Activated T-helper 2 cell treated with anti-CD3 and anti-CD28 coated beads, Interferon-gamma antibody, Interleukin-2, Interleukin-4, amounts not matched to agents 10 μg/mL and 5 μg/mL and 100 μg/mL, durations not matched to agents 14 hours and 24 hours and 36 hours (primary cell): ENCODE measurements around the gene ST8SIA6. TPM values are rescaled to one million over a fixed set of nuclear protein-coding genes. Genes with fewer than 3 reads are reported as not detected.
"Not testable (repeated sequence)": the region's sequence is repeated elsewhere in the genome, so short reads cannot be mapped to it uniquely, and the experiment has no call there.

Experiments
- DNase-seq: peaks from one replicate; pipeline ENCODE4 v3.0.0; 2021; ENCODE audit warnings: low spot score
- H3K27ac Mint-ChIP-seq: one replicate; pipeline ENCODE4 v1.8.0; 2021; ENCODE audit warnings: mixed read lengths
- H3K27me3 Mint-ChIP-seq: one replicate; pipeline ENCODE4 v1.8.0; 2021; ENCODE audit warnings: low read depth, mixed read lengths
- H3K36me3 Mint-ChIP-seq: one replicate; pipeline ENCODE4 v1.8.0; 2021; ENCODE audit warnings: low read depth, mixed read lengths
- H3K4me1 Mint-ChIP-seq: one replicate; pipeline ENCODE4 v1.8.0; 2021; ENCODE audit warnings: low read depth, mixed read lengths
- H3K4me3 Mint-ChIP-seq: one replicate; pipeline ENCODE4 v1.8.0; 2021; ENCODE audit warnings: low read depth, mild to moderate bottlenecking, moderate library complexity, mixed read lengths
- H3K9me3 Mint-ChIP-seq: one replicate; pipeline ENCODE4 v1.8.0; 2021; ENCODE audit warnings: mixed read lengths
- intact Hi-C: fragments of 100-400 bp; cut with micrococcal nuclease; formaldehyde crosslinking; loops from one replicate; pipeline ENCODE4 v1.15.1; 2023
- total RNA-seq: library from RNA; stranded (reverse); gene quantifications from 2 replicates; pipeline ENCODE4 v1.2.3, GENCODE V29; 2022

Gene ST8SIA6
- total RNA-seq, 1 donor from 2014 or later: not detected

- no peaks in the 10 kb centered on the region for H3K36me3 Mint-ChIP-seq
- no peak for DNase-seq
- no peak overlapping the region for H3K27ac Mint-ChIP-seq
- H3K27me3 Mint-ChIP-seq: peaks cover 28% of the 10 kb centered on the region
- H3K4me3 Mint-ChIP-seq: no peak overlapping the region
- peaks cover 11% of the 10 kb centered on the region for H3K4me1 Mint-ChIP-seq
- H3K9me3 Mint-ChIP-seq: no peaks in the 10 kb centered on the region
- intact Hi-C loops: no loop called here
Measured at GRCh38 chr10:17414484-17414883, 39.9 kb downstream of the ST8SIA6 start.

- Mint-ChIP-seq H3K9me3 (no peaks in the 10 kb centered on the region), H3K4me3 (no peak overlapping the region), H3K4me1 (peaks cover 11% of the 10 kb centered on the region), H3K27ac (no peak overlapping the region), H3K36me3 (no peaks in the 10 kb centered on the region), H3K27me3 (peaks cover 28% of the 10 kb centered on the region)
- intact Hi-C loops: no loop called here
- no peak for DNase-seq
Measured at GRCh38 chr10:17413876-17414275, 40.5 kb downstream of the ST8SIA6 start.

GRCh38 chr10:17412323-17412722, 42.1 kb downstream of the ST8SIA6 start:
- no peaks in the 10 kb centered on the region for H3K9me3 Mint-ChIP-seq
- intact Hi-C loops: no loop called here
- H3K4me3 Mint-ChIP-seq: no peak overlapping the region
- H3K27ac Mint-ChIP-seq: no peak overlapping the region
- peaks cover 33% of the 10 kb centered on the region for H3K27me3 Mint-ChIP-seq
- H3K4me1 Mint-ChIP-seq: peaks cover 11% of the 10 kb centered on the region
- no peaks in the 10 kb centered on the region for H3K36me3 Mint-ChIP-seq
- no peak for DNase-seq

GRCh38 chr10:17410907-17411306, 43.5 kb downstream of the ST8SIA6 start:
- no peaks in the 10 kb centered on the region for H3K36me3 Mint-ChIP-seq
- no peak for DNase-seq
- intact Hi-C loops: no loop called here
- H3K27me3 Mint-ChIP-seq: peaks cover 28% of the 10 kb centered on the region
- H3K4me3 Mint-ChIP-seq: no peak overlapping the region
- H3K27ac Mint-ChIP-seq: no peak overlapping the region
- H3K4me1 Mint-ChIP-seq: peaks cover 11% of the 10 kb centered on the region
- no peaks in the 10 kb centered on the region for H3K9me3 Mint-ChIP-seq

GRCh38 chr10:17409170-17409733, 45.1 kb downstream of the ST8SIA6 start:
- H3K27me3 Mint-ChIP-seq: peaks cover 26% of the 10 kb centered on the region
- no peaks in the 10 kb centered on the region for H3K36me3 Mint-ChIP-seq
- no peak overlapping the region for H3K4me3 Mint-ChIP-seq
- H3K4me1 Mint-ChIP-seq: peaks cover 9% of the 10 kb centered on the region
- H3K27ac Mint-ChIP-seq: no peak overlapping the region
- intact Hi-C loops: loop anchor here (1.0 kb wide), 1 partner anchor 21 kb away; no protein-coding TSS in a partner anchor
- H3K9me3 Mint-ChIP-seq: no peaks in the 10 kb centered on the region
- DNase-seq: no peak

GRCh38 chr10:17407047-17407446, 47.3 kb downstream of the ST8SIA6 start:
- intact Hi-C loops: no loop called here
- H3K4me1 Mint-ChIP-seq: peaks cover 9% of the 10 kb centered on the region

GRCh38 chr10:17406036-17406834, 48.2 kb downstream of the ST8SIA6 start:
- Mint-ChIP-seq H3K4me1 (peaks cover 9% of the 10 kb centered on the region), H3K9me3 (no peaks in the 10 kb centered on the region), H3K36me3 (no peaks in the 10 kb centered on the region), H3K27ac (no peak overlapping the region), H3K4me3 (no peak overlapping the region), H3K27me3 (peaks cover 13% of the 10 kb centered on the region)
- DNase-seq: no peak
- intact Hi-C loops: no loop called here

More at GRCh38 chr10:17407047-17407446, 47.3 kb downstream of the ST8SIA6 start:
- no peaks in the 10 kb centered on the region for H3K9me3 Mint-ChIP-seq
- no peak for DNase-seq
- H3K27me3 Mint-ChIP-seq: peaks cover 20% of the 10 kb centered on the region
- H3K36me3 Mint-ChIP-seq: no peaks in the 10 kb centered on the region
- H3K27ac Mint-ChIP-seq: no peak overlapping the region
- no peak overlapping the region for H3K4me3 Mint-ChIP-seq

GRCh38 chr10:17403161-17403560, 51.2 kb downstream of the ST8SIA6 start:
- Mint-ChIP-seq H3K4me3 (no peak overlapping the region), H3K27ac (no peak overlapping the region), H3K27me3 (peaks cover 13% of the 10 kb centered on the region), H3K36me3 (no peaks in the 10 kb centered on the region), H3K9me3 (no peaks in the 10 kb centered on the region), H3K4me1 (no peaks in the 10 kb centered on the region)
- no peak for DNase-seq
- intact Hi-C loops: no loop called here

GRCh38 chr10:17402040-17402439, 52.4 kb downstream of the ST8SIA6 start:
- intact Hi-C loops, H3K4me3 Mint-ChIP-seq, H3K4me1 Mint-ChIP-seq, DNase-seq, H3K9me3 Mint-ChIP-seq, H3K27ac Mint-ChIP-seq, H3K27me3 Mint-ChIP-seq, H3K36me3 Mint-ChIP-seq: not testable (repeated sequence)

GRCh38 chr10:17396004-17396403, 58.4 kb downstream of the ST8SIA6 start:
- intact Hi-C loops: no loop called here
- H3K27ac Mint-ChIP-seq: no peak overlapping the region
- no peaks in the 10 kb centered on the region for H3K9me3 Mint-ChIP-seq
- H3K4me1 Mint-ChIP-seq: no peaks in the 10 kb centered on the region
- no peaks in the 10 kb centered on the region for H3K36me3 Mint-ChIP-seq
- no peak overlapping the region for H3K4me3 Mint-ChIP-seq
- no peak for DNase-seq
- peaks cover 5% of the 10 kb centered on the region for H3K27me3 Mint-ChIP-seq

- no peak overlapping the region for H3K27ac Mint-ChIP-seq
- intact Hi-C loops: no loop called here
- no peak overlapping the region for H3K4me3 Mint-ChIP-seq
- no peaks in the 10 kb centered on the region for H3K4me1 Mint-ChIP-seq
- no peaks in the 10 kb centered on the region for H3K9me3 Mint-ChIP-seq
- peaks cover 5% of the 10 kb centered on the region for H3K27me3 Mint-ChIP-seq
- H3K36me3 Mint-ChIP-seq: no peaks in the 10 kb centered on the region
- DNase-seq: no peak
Measured at GRCh38 chr10:17394854-17395253, 59.5 kb downstream of the ST8SIA6 start.

GRCh38 chr10:17387861-17388503, 66.4 kb downstream of the ST8SIA6 start:
- Mint-ChIP-seq H3K27ac (no peak overlapping the region), H3K27me3 (no peaks in the 10 kb centered on the region), H3K9me3 (no peaks in the 10 kb centered on the region), H3K36me3 (no peaks in the 10 kb centered on the region), H3K4me1 (no peaks in the 10 kb centered on the region), H3K4me3 (no peak overlapping the region)
- intact Hi-C loops: no loop called here
- DNase-seq: no peak

- no peaks in the 10 kb centered on the region for H3K27me3 Mint-ChIP-seq
- no peak for DNase-seq
- intact Hi-C loops: no loop called here
- no peak overlapping the region for H3K4me3 Mint-ChIP-seq
- H3K27ac Mint-ChIP-seq: no peak overlapping the region
- H3K4me1 Mint-ChIP-seq: no peaks in the 10 kb centered on the region
- H3K36me3 Mint-ChIP-seq: no peaks in the 10 kb centered on the region
- no peaks in the 10 kb centered on the region for H3K9me3 Mint-ChIP-seq
Measured at GRCh38 chr10:17386616-17387075, 67.7 kb downstream of the ST8SIA6 start.
